CD14-positive monocyte (primary cell): ENCODE measurements around the gene SNRPD3. TPM values are rescaled to one million over a fixed set of nuclear protein-coding genes. Genes with fewer than 3 reads are reported as not detected.

Experiments used
- DNase-seq, 3 donors: peaks; one replicate each; pipeline ENCODE4 v3.0.0-alpha.2; 2011 to 2022
- H2AFZ ChIP-seq: 2 replicates; pipeline ENCODE4 v1.6.0; 2012; ENCODE audit warnings: mild to moderate bottlenecking, low read depth, low read length, inconsistent platforms; ENCODE audit not compliant: insufficient read depth, poor library complexity, severe bottlenecking
- H3K27ac ChIP-seq, 2 donors: 1 replicate in 1 of 2; 2 replicates in 1 of 2; pipeline ENCODE4 v1.5.1; 2012 to 2013; ENCODE audit warnings: low read length in 2 of 2, control low read depth in 1 of 2, inconsistent platforms in 1 of 2, low read depth in 1 of 2, mild to moderate bottlenecking in 1 of 2
- H3K27me3 ChIP-seq, 2 donors: one replicate each; pipeline versions ENCODE4 v1.6.0 to v1.6.1; 2011 to 2013; ENCODE audit warnings: low read length in 2 of 2; ENCODE audit not compliant: control insufficient read depth in 2 of 2, insufficient read depth in 2 of 2
- H3K36me3 ChIP-seq, 2 donors: replicated peaks in 1 of 2; 1 replicate in 1 of 2; 2 replicates in 1 of 2; pipeline versions ENCODE4 v1.5.1 to v1.6.1; 2012 to 2013; ENCODE audit warnings: low read length in 2 of 2, control low read depth in 1 of 2, inconsistent platforms in 1 of 2, mild to moderate bottlenecking in 1 of 2; ENCODE audit not compliant: insufficient read depth in 2 of 2, control insufficient read depth in 1 of 2
- H3K4me1 ChIP-seq, 2 donors: 1 replicate in 1 of 2; 2 replicates in 1 of 2; pipeline versions ENCODE4 v1.5.1 to v1.6.1; 2012 to 2013; ENCODE audit warnings: low read length in 2 of 2, control low read depth in 1 of 2, inconsistent platforms in 1 of 2, mild to moderate bottlenecking in 1 of 2, moderate library complexity in 1 of 2; ENCODE audit not compliant: insufficient read depth in 2 of 2, control insufficient read depth in 1 of 2
- H3K4me2 ChIP-seq: replicated peaks from 2 replicates; pipeline ENCODE3; 2012; ENCODE audit warnings: low read length, moderate library complexity, mild to moderate bottlenecking; ENCODE audit not compliant: poor library complexity, severe bottlenecking; ENCODE audit errors: extremely low read depth
- H3K4me3 ChIP-seq, 3 experiments: fragments of 200-600 bp in 1 of 3; sonication (generic) in 1 of 3; replicated peaks in 1 of 3; 1 replicate in 2 of 3; 2 replicates in 1 of 3; pipeline ENCODE4 v1.5.1; 2011 to 2013; ENCODE audit warnings: low read length in 3 of 3, mild to moderate bottlenecking in 3 of 3, control low read depth in 2 of 3, low read depth in 2 of 3, inconsistent platforms in 1 of 3, moderate library complexity in 1 of 3
- H3K79me2 ChIP-seq: 2 replicates; pipeline ENCODE4 v1.6.0; 2012; ENCODE audit warnings: mild to moderate bottlenecking, control low read depth, inconsistent platforms, low read length, moderate library complexity; ENCODE audit not compliant: insufficient read depth
- H3K9ac ChIP-seq: 2 replicates; pipeline ENCODE4 v1.6.0; 2017; ENCODE audit warnings: low read length, mild to moderate bottlenecking; ENCODE audit not compliant: insufficient read depth, poor library complexity, severe bottlenecking
- H3K9me3 ChIP-seq, 2 donors: replicated peaks in 1 of 2; 1 replicate in 1 of 2; 2 replicates in 1 of 2; pipeline versions ENCODE4 v1.5.1 to v1.6.1; 2012 to 2013; ENCODE audit warnings: low read length in 2 of 2, control low read depth in 1 of 2; ENCODE audit not compliant: control insufficient read depth in 1 of 2, insufficient read depth in 1 of 2
- H4K20me1 ChIP-seq: 2 replicates; pipeline ENCODE4 v1.6.0; 2012; ENCODE audit warnings: mild to moderate bottlenecking, low read length, control low read depth, moderate library complexity; ENCODE audit not compliant: insufficient read depth
- H3K27ac Mint-ChIP-seq, 7 donors: one replicate each; pipeline ENCODE4 v1.8.0; 2020; ENCODE audit warnings: mild to moderate bottlenecking in 7 of 7, mixed read lengths in 7 of 7, moderate library complexity in 6 of 7, inconsistent platforms in 2 of 7
- H3K27me3 Mint-ChIP-seq, 3 donors: one replicate each; pipeline ENCODE4 v1.8.0; 2021 to 2022; ENCODE audit warnings: low read depth in 3 of 3, mild to moderate bottlenecking in 3 of 3, mixed read lengths in 3 of 3, moderate library complexity in 3 of 3, inconsistent platforms in 1 of 3
- H3K36me3 Mint-ChIP-seq, 2 donors: one replicate each; pipeline ENCODE4 v1.8.0; 2020; ENCODE audit warnings: mixed read lengths in 2 of 2, inconsistent platforms in 1 of 2, mild to moderate bottlenecking in 1 of 2
- H3K4me1 Mint-ChIP-seq: one replicate; pipeline ENCODE4 v1.8.0; 2020; ENCODE audit warnings: mild to moderate bottlenecking, mixed read lengths
- H3K4me3 Mint-ChIP-seq, 2 donors: one replicate each; pipeline ENCODE4 v1.8.0; 2020; ENCODE audit warnings: mild to moderate bottlenecking in 2 of 2, mixed read lengths in 2 of 2, moderate library complexity in 1 of 2
- H3K9me3 Mint-ChIP-seq, 7 donors: one replicate each; pipeline ENCODE4 v1.8.0; 2020 to 2022; ENCODE audit warnings: mixed read lengths in 7 of 7, mild to moderate bottlenecking in 6 of 7, moderate library complexity in 6 of 7, inconsistent platforms in 2 of 7
- WGBS: methylation state at CpG from one replicate; pipeline ENCODE4 v1.1.5; 2013; ENCODE audit warnings: missing lambda C conversion rate; ENCODE audit not compliant: insufficient coverage; 5-methylcytosine and 5-hydroxymethylcytosine counted together
- intact Hi-C, 2 donors: fragments of 100-400 bp; cut with micrococcal nuclease; formaldehyde crosslinking; loops; one replicate each; pipeline versions ENCODE4 v1.15.0 to v1.15.1; 2023
- polyA plus RNA-seq, 3 donors: library from polyadenylated mRNA; depleted of rRNA in 1 of 3; unstranded in 2 of 3; stranded (reverse) in 1 of 3; fragments of 300-500 nt in 2 of 3; fragments of >200 nt in 1 of 3; fragmentation: Illumina TruSeq in 2 of 3; gene quantifications; 1 replicate in 2 of 3; 2 replicates in 1 of 3; pipeline ENCODE4 v1.2.3, GENCODE V29; 2012 to 2021
- TF ChIP-seq, protein P1 (sequence below): fragments of 200-600 bp; IDR thresholded peaks from one replicate; pipeline ENCODE4 v1.8.0; 2022; ENCODE audit warnings: antibody characterized with exemption, mild to moderate bottlenecking

SNRPD3 gene
- polyA plus RNA-seq, 3 donors, result 71.8 to 115 (median 80.9) TPM

DNA sequence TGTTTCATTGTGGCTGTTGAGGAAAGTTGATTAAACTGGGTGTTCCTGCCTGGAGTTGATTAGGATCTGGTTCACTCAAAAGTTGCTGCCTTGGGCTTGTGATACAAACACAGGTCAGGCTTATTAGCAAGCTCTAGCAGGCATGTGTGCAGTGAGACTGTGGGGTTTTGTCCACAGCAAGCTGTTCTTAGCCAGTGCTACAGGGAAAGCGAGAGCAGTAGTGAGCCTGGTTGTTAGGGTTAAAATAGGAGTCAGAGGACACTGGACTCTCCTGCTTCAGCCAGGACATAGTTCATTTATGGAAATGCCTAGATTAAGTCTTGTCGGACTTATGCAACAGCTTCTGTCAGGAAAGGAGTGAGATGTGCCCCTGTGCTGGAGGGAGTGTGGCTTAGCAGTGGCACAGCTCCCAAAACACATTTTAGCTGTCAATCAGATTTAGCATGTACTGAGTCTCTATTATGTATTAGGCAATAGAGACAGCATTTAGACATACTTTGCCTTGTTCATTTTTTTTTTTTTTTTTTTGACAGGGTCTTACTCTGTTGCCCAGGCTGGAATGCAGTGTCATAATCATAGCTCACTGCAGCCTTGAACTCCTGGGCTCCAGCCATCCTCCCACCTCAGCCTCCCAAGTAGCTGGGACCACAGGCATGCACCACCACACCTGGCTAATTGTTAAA, 8.7 kb downstream of the SNRPD3 start:
- intact Hi-C loops, result no loop called here
- Histone ChIP-seq H2AFZ (no peak overlapping the region), H3K9me3 (no peaks in the 10 kb centered on the region), H3K9ac (no peak overlapping the region), H3K36me3 (peaks cover 59 to 91% of the 10 kb centered on the region in 2 donors), H3K4me1 (no peaks in the 10 kb centered on the region), H4K20me1 (peaks cover 82% of the 10 kb centered on the region), H3K27ac (peak overlapping the region in 1 of 2 donors; percentile 53), H3K27me3 (no peaks in the 10 kb centered on the region), H3K4me3 (no peak overlapping the region), H3K4me2 (no peak overlapping the region), H3K79me2 (peaks cover 81% of the 10 kb centered on the region)
- Mint-ChIP-seq H3K27me3 (peaks cover 0 to 1% (median 0%) of the 10 kb centered on the region in 3 donors), H3K9me3 (no peaks in the 10 kb centered on the region), H3K27ac (peak overlapping the region in 3 of 7 donors; percentile 19 to 63 (median 53)), H3K4me1 (peaks cover 9% of the 10 kb centered on the region), H3K36me3 (peaks cover 49 to 78% of the 10 kb centered on the region in 2 donors), H3K4me3 (no peak overlapping the region)
- DNase-seq, result no peak
- WGBS, result no CpG with 5 or more reads among the region's 2 CpGs
- TF ChIP-seq, protein P1, sequence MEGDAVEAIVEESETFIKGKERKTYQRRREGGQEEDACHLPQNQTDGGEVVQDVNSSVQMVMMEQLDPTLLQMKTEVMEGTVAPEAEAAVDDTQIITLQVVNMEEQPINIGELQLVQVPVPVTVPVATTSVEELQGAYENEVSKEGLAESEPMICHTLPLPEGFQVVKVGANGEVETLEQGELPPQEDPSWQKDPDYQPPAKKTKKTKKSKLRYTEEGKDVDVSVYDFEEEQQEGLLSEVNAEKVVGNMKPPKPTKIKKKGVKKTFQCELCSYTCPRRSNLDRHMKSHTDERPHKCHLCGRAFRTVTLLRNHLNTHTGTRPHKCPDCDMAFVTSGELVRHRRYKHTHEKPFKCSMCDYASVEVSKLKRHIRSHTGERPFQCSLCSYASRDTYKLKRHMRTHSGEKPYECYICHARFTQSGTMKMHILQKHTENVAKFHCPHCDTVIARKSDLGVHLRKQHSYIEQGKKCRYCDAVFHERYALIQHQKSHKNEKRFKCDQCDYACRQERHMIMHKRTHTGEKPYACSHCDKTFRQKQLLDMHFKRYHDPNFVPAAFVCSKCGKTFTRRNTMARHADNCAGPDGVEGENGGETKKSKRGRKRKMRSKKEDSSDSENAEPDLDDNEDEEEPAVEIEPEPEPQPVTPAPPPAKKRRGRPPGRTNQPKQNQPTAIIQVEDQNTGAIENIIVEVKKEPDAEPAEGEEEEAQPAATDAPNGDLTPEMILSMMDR, result no peak

DNA sequence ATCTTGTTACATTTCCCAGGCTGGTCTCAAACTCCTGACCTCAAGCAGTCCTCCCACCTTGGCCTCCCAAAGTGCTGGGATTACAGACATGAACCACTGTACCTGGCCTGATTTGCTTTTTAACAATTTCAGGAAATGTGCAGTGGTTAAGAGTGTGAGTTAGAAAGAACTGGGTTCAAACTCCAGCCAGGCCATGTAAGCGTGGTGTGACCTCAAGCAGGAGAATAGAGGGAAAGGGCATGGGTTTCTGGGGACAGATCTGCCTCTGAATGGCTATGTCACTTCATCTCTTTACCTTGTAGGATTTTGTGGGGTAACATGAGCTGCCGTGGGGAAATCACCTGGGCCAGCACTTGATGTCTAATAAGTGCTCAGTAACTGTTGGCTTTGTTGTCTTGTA, 9.3 kb downstream of the SNRPD3 start:
- H3K27ac ChIP-seq, result peak overlapping the region in 1 of 2 donors; percentile 53
- H3K36me3 ChIP-seq, result peaks cover 61 to 92% of the 10 kb centered on the region in 2 donors
- peaks cover 0 to 1% (median 0%) of the 10 kb centered on the region in 3 donors for H3K27me3 Mint-ChIP-seq
- no peak overlapping the region for H2AFZ ChIP-seq
- TF ChIP-seq, protein P1, result no peak
- H3K4me1 Mint-ChIP-seq, result peaks cover 9% of the 10 kb centered on the region
- no peaks in the 10 kb centered on the region for H3K4me1 ChIP-seq
- H4K20me1 ChIP-seq, result peaks cover 85% of the 10 kb centered on the region
- no peak overlapping the region for H3K4me3 Mint-ChIP-seq
- H3K9ac ChIP-seq, result no peak overlapping the region
- DNase-seq, result no peak
- H3K4me3 ChIP-seq, result no peak overlapping the region
- H3K9me3 Mint-ChIP-seq, result no peaks in the 10 kb centered on the region
- no peak overlapping the region for H3K4me2 ChIP-seq
- H3K27me3 ChIP-seq, result no peaks in the 10 kb centered on the region
- peaks cover 55 to 84% of the 10 kb centered on the region in 2 donors for H3K36me3 Mint-ChIP-seq
- H3K79me2 ChIP-seq, result peaks cover 75% of the 10 kb centered on the region
- 100% methylated on average over 1 of the region's 2 CpGs for WGBS
- H3K27ac Mint-ChIP-seq, result peak overlapping the region in 3 of 7 donors; percentile 19 to 50 (median 31)
- H3K9me3 ChIP-seq, result no peaks in the 10 kb centered on the region
- intact Hi-C loops, result no loop called here
